NCI-H2171 treated with DMSO at 0.1 percent for 48 hours (cell line): ENCODE data around the gene ATP5ME.

Source experiments
- DNase-seq: peaks from one replicate; lab custom pipeline; 2025; lab: John Stamatoyannopoulos, UW

ATP5ME gene

GRCh38 chr4:634599-634985 lies 39.5 kb downstream of the ATP5ME start:
- no peak for DNase-seq

GRCh38 chr4:633976-634598 lies 40.0 kb downstream of the ATP5ME start:
- no peak for DNase-seq

DNA sequence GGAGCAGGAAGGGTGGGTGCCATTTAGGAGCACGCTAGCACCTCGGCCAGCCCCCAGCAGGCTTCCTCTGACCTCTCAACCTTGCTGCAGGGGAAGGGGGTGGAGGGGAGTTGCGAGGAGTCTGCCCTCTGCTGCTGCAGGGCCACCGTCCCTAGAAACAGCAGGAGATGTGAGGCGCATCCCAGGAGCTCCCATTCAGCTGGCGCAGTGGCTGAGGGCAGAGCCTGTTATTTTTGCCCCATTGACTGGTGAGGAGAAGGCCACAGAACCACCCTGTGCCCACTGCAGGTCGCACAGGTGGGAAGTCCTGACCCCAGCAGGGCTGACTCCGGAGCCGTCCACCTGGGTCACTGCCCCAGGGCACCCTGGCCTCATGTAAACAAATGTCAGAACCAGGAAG lies 40.7 kb downstream of the ATP5ME start:
- DNase-seq: no peak

DNA sequence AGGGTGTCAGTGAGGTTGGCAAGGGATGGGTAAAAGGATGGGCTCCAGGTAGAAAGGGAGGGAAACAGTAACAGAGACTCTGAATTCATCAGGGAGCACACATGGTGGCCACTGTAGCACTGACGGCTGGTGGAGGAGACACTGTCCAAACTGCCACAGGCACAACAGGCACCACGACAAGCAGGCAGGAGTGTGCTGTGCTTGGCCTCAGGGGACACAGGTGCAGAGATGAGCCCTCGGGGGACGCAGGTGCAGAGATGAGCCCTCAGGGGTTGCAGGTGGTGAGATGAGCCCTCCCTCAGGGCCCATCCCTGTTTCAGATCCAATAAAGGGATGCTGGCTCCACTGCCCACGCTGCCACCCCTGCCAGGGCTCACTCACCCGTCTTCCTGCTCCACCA lies 41.1 kb downstream of the ATP5ME start:
- DNase-seq: no peak

DNA sequence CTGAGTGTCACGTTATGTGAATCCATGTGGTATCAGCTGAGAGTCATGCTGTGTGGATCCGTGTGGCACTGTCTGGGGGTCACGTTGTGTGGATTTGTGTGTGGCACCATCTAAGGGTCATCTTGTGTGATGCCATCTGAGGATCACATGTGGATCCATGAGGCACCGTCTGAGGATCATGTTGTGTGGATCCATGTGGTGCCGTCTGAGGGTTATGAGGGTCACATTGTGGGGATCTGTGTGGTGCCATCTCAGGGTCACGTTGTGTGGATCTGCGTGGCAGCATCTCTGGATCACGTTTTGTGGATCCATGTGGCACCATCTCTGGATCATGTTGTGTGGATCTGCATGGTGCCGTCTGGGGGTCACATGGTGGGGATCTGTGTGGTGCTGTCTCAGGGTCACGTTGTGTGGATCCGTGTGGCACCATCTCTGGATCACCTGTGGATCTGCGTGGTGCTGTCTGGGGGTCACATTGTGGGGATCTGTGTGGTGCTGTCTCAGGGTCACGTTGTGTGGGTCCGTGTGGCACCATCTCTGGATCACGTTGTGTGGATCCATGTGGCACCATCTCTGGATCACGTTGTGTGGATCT lies 41.8 kb downstream of the ATP5ME start:
- no peak for DNase-seq

DNA sequence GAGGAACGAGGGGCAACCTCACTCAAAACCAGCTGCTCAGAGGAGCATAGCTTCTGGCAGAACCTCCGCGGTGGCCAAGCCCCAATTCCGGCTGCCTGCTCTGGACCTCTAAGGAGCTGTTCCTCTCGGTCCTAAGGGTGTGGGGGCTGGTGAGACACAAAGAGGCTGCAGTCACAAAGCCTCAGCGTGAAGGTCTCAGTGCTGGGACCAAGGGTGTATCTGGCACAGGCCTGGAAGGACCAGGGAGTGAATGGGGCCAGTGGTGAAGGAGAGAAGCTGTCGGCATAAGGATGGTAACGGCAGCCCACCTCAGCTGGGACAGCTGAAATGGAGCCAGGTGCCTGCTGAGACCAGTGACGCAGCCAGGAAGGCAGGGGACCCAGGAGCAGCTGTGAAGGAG lies 43.4 kb downstream of the ATP5ME start:
- DNase-seq: peak; percentile 52

DNA sequence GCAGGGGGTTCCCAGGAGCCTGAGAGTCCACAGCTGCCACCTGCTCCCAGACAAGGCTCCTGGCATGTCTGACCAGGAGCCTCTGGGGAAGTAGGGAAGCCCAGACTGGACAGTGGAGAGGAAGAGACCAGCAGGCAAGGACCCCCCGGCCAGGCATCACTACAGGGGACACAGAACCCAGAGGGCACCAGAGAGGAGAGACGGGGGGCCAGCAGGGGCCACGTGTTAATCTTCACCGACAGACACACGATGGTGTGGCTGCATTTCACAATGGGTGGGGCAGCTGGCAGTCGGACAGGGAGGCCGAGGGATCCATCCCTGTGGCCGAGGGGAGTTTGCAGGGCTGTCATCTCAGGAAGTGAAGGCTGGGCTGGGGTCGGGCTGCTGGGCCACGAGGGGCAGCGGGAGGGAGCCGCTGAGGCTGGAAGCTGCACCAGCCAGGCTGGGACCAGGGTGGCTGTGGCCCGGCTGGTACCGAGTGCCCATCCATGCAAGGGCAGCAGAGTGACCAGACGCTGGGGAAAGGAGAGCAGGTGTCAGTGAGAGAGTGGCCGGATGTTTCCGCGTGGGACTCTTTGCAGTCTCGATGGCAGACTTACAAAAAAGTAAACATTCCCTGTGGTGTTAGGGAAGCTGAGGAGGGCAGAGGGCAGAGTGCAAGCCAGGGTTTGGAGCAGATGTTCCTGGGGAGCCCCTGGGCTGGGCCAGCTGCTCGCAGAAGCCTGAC lies 44.0 kb downstream of the ATP5ME start:
- DNase-seq: peak; percentile 32

GRCh38 chr4:629636-629914 lies 44.5 kb downstream of the ATP5ME start:
- no peak for DNase-seq

DNA sequence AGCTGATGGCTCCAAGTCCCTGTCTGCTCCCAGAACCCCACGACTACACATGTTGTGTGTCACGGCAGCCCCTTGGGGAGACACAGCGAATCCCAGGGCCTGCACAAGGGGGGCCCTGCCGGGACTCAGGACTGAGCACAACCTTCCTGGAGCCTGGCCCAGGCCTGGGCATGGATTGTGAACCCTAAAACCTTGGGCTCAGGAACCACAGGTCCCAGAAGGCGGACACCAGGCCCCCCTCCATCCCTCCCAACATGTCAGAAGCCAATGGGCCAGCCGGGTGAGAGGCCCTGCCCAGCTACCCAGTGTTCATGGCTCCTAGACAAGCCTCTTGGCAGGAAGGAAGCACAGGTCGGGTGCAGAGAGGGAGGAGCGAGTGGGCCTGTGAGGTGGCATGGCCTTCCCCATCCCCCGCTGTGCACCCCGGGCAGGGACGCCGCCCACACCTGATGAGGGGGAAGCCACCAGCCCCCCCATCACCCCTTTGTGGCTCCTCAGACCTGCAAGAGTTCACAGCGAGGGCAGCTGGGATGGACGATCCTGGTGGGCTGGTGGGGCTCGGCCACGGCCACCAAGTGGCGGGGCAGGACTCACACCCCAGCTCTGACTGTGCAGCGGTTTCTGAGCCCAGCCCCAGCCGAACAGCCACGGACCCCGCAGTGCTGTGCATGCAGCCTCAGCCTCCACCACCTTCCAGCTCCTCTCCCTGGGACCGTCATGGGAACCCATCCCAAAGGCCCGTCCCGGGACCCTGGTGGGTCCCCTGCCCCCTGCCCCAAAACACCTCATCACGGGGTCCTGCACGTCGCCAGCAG lies 45.0 kb downstream of the ATP5ME start:
- DNase-seq: no peak

GRCh38 chr4:628311-628741 lies 45.8 kb downstream of the ATP5ME start:
- DNase-seq: no peak

GRCh38 chr4:627347-628125 lies 46.5 kb downstream of the ATP5ME start:
- DNase-seq: no peak

DNA sequence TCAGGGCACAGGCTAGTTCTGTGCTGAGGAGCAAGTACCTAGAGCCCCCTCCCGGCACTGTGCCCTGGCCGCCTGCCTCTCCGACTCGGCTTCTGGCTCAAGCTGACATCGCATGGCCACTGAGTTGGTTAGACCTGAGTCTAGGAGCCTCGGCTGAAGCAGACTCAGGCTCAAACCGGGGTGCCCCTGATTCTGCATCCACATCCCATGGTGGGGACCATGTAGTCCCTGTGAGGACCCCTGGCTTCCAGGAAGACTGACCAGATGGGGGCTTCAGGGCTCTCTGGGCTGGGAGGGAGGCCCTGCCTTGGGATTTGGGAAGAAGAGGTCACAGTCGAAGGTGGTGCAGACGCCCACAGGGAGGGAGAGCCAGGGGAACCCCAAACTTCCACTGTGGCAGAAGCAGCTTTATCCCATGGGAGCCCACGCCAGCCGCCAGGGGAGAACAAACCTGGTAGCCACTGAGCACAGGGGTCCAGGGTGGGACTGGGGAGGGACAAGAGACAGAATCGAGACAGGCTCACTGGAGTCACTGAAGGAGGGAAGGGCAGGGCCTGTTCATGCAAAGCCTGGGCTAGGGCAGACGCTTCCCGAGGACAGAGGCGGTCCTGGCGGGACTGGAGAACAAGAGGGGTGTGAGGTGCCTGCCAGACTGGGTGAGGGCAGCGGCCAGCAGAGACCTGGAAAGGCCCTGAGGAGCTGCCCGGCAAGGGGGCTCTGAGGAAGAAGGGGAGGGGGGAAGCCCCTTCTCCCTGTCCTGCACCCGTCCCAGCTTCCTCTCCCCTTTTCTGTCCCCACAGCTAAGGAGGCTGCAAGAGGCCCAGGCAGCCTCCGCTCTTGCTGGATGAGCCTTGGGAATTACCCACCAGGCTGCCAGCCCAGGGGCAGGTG lies 47.6 kb downstream of the ATP5ME start:
- DNase-seq: no peak

- DNase-seq: no peak
Measured at GRCh38 chr4:625631-626161, 48.4 kb downstream of the ATP5ME start.

GRCh38 chr4:624705-625590 lies 49.1 kb downstream of the ATP5ME start, which contains the start of gene PDE6B:
TSS of gene PDE6B (plus strand) at chr4:625573. CDS start at chr4:625627, 54 bp downstream.
- no peak for DNase-seq

DNA sequence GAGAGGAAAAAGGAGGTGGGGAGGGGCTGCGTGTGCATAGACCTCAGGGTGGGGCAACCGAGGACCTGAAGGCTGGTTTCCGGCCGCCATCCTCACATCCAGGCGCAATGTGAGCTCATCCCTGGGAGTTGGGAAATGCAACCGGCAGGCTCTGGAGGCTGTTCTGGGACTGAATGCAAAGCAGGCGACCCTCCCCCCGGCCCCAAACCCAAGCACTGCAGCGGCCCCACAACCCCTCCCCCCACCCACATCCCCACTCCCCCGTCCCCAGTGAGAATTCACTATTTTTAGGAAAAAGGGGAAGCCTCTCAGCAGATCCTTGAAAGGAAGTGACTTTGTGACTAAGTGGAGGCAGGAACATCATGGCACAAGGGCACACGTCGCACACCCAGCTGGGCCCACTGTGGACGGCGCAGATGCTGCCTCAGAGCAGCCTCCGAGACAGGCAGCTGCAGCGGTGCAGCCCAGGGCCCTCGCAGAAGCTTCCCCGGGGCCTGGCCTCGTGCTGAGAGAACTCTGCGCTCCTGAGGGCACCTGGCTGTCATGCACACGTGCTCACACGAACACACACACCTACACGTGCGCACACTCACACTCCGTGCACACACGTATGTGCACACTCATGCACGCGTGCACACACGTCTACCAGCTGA lies 50.0 kb downstream of the ATP5ME start:
- no peak for DNase-seq

- no peak for DNase-seq
Measured at GRCh38 chr4:622996-623913, 50.8 kb downstream of the ATP5ME start.
